GM23338 (cell line): ENCODE results near the gene USP7. TPM values are rescaled to one million over a fixed set of nuclear protein-coding genes. Genes with fewer than 3 reads are reported as not detected.

Source experiments
- ATAC-seq: fragments of 200-7000 bp; cut with Tn5 transposase; 3 replicates; pipeline ENCODE4 v1.9.1; 2020
- DNase-seq: peaks from one replicate; pipeline ENCODE4 v3.0.0-alpha.2; 2015; ENCODE audit warnings: low spot score
- H2AFZ ChIP-seq: fragments of 200-600 bp; sonication (generic); 2 replicates; pipeline ENCODE4 v1.8.0; 2016; ENCODE audit warnings: antibody characterized with exemption, mild to moderate bottlenecking, moderate library complexity
- H3F3A ChIP-seq: fragments of 200-600 bp; sonication (generic); replicated peaks from 2 replicates; pipeline ENCODE4 v1.8.0; 2017; ENCODE audit warnings: antibody characterized with exemption, mixed run types, low read depth
- H3K27ac ChIP-seq: fragments of 200-600 bp; sonication (generic); 2 replicates; pipeline ENCODE4 v1.6.1; 2016; ENCODE audit warnings: low read depth
- H3K27me3 ChIP-seq: fragments of 200-600 bp; sonication (generic); 2 replicates; pipeline ENCODE4 v1.8.0; 2016; ENCODE audit warnings: mild to moderate bottlenecking, mixed run types, moderate library complexity; ENCODE audit not compliant: insufficient read depth
- H3K36me3 ChIP-seq: fragments of 200-600 bp; sonication (generic); 2 replicates; pipeline ENCODE4 v1.8.0; 2016; ENCODE audit warnings: mild to moderate bottlenecking; ENCODE audit not compliant: insufficient read depth
- H3K4me1 ChIP-seq: fragments of 200-600 bp; sonication (generic); 2 replicates; pipeline ENCODE4 v1.8.0; 2016; ENCODE audit warnings: mild to moderate bottlenecking, moderate library complexity; ENCODE audit not compliant: insufficient read depth
- H3K4me2 ChIP-seq: fragments of 200-600 bp; sonication (generic); 2 replicates; pipeline ENCODE4 v1.7.1; 2017; ENCODE audit warnings: mixed run types
- H3K4me3 ChIP-seq: fragments of 200-600 bp; sonication (generic); 2 replicates; pipeline ENCODE4 v1.6.1; 2016; ENCODE audit warnings: mixed run types
- H3K79me2 ChIP-seq: fragments of 200-600 bp; sonication (generic); replicated peaks from 2 replicates; pipeline ENCODE4 v1.8.0; 2017; ENCODE audit warnings: mild to moderate bottlenecking; ENCODE audit not compliant: insufficient read depth
- H3K9me2 ChIP-seq: fragments of 200-600 bp; sonication (generic); 2 replicates; pipeline ENCODE4 v1.8.0; 2017; ENCODE audit not compliant: insufficient read depth
- H4K20me1 ChIP-seq: fragments of 200-600 bp; sonication (generic); replicated peaks from 2 replicates; pipeline ENCODE4 v1.8.0; 2017; ENCODE audit warnings: mild to moderate bottlenecking; ENCODE audit not compliant: insufficient read depth
- H3K27ac Mint-ChIP-seq: 2 replicates; pipeline ENCODE4 v1.8.0; 2020; ENCODE audit warnings: inconsistent platforms, mild to moderate bottlenecking, moderate library complexity, mixed read lengths
- H3K27me3 Mint-ChIP-seq: 3 replicates; pipeline ENCODE4 v1.8.0; 2022; ENCODE audit warnings: low read depth, mild to moderate bottlenecking, moderate library complexity, mixed read lengths, inconsistent platforms; ENCODE audit not compliant: insufficient read depth, poor library complexity
- H3K36me3 Mint-ChIP-seq: 3 replicates; pipeline ENCODE4 v1.8.0; 2021; ENCODE audit warnings: low read depth, mild to moderate bottlenecking, inconsistent platforms, moderate library complexity, mixed read lengths
- H3K4me1 Mint-ChIP-seq: 3 replicates; pipeline ENCODE4 v1.8.0; 2020; ENCODE audit warnings: mild to moderate bottlenecking, inconsistent platforms, mixed read lengths
- H3K4me3 Mint-ChIP-seq: 3 replicates; pipeline ENCODE4 v1.8.0; 2021; ENCODE audit warnings: moderate library complexity, mild to moderate bottlenecking, inconsistent platforms, mixed read lengths
- H3K9me3 Mint-ChIP-seq: 3 replicates; pipeline ENCODE4 v1.8.0; 2020; ENCODE audit warnings: moderate library complexity, mild to moderate bottlenecking, inconsistent platforms, mixed read lengths
- EZH2 ChIP-seq: fragments of 200-600 bp; sonication (generic); IDR thresholded peaks from one replicate; pipeline ENCODE4 v1.8.0; 2017; ENCODE audit warnings: antibody characterized with exemption, mild to moderate bottlenecking, low read depth; ENCODE audit not compliant: unreplicated experiment
- EZH2phosphoT487 ChIP-seq: fragments of 200-600 bp; sonication (generic); IDR thresholded peaks from one replicate; pipeline ENCODE4 v1.8.1; 2018; ENCODE audit warnings: antibody characterized with exemption; ENCODE audit not compliant: unreplicated experiment
- POLR2AphosphoS5 ChIP-seq: IDR thresholded peaks from 2 replicates; pipeline ENCODE4 v1.6.1; 2016; ENCODE audit warnings: antibody characterized with exemption, low read depth
- REST ChIP-seq: IDR thresholded peaks from one replicate; pipeline ENCODE4 v1.6.1; 2018; ENCODE audit warnings: antibody characterized with exemption; ENCODE audit not compliant: unreplicated experiment
- polyA plus RNA-seq: library from polyadenylated mRNA; unstranded; fragments of >200 nt; fragmentation: Nextera tagmentation; extraction: Ambion mirVana; gene quantifications from 2 replicates; pipeline ENCODE4 v1.2.1, GENCODE V29; 2016
- total RNA-seq: library from RNA; depleted of rRNA; stranded (reverse); fragments of >200 nt; shearing (Covaris generic); gene quantifications from 2 replicates; pipeline ENCODE4 v1.2.3, GENCODE V29; 2014
- TF ChIP-seq, protein P1 (sequence below): IDR thresholded peaks from 2 replicates; pipeline ENCODE4 v1.6.1; 2016; ENCODE audit warnings: antibody characterized with exemption
- TF ChIP-seq, protein P2 (sequence below), 2 experiments: fragments of 200-600 bp in 1 of 2; sonication (generic) in 1 of 2; conservative IDR thresholded peaks; 2 replicates each; pipeline versions ENCODE4 v1.5.1 to v1.6.1; 2016 to 2017; ENCODE audit warnings: antibody characterized with exemption in 2 of 2, low read depth in 2 of 2, mild to moderate bottlenecking in 2 of 2, moderate library complexity in 1 of 2
- TF ChIP-seq, protein P3 (sequence below): fragments of 250-450 bp; sonication (Bioruptor Pico); IDR thresholded peaks from 2 replicates; pipeline ENCODE4 v1.5.0; 2020; ENCODE audit warnings: mild to moderate bottlenecking, moderate library complexity

The USP7 gene
- total and polyA plus RNA-seq, 2 experiments from 2014 or later: 42.3 to 130 TPM

- Histone ChIP-seq H3K27ac (no peak overlapping the region), H3F3A (peaks cover 12% of the 10 kb centered on the region), H3K36me3 (peaks cover 74% of the 10 kb centered on the region), H4K20me1 (peaks cover 19% of the 10 kb centered on the region), H3K4me2 (no peak overlapping the region), H3K4me3 (no peak overlapping the region), H3K4me1 (no peaks in the 10 kb centered on the region), H3K9me2 (no peaks in the 10 kb centered on the region), H3K79me2 (no peaks in the 10 kb centered on the region; the same call in 1 of the 2 replicates), H2AFZ (no peak overlapping the region), H3K27me3 (no peaks in the 10 kb centered on the region)
- TF ChIP-seq EZH2phosphoT487 (no peak), POLR2AphosphoS5 (no peak), REST (no peak), EZH2 (no peak)
- TF ChIP-seq, protein P1, sequence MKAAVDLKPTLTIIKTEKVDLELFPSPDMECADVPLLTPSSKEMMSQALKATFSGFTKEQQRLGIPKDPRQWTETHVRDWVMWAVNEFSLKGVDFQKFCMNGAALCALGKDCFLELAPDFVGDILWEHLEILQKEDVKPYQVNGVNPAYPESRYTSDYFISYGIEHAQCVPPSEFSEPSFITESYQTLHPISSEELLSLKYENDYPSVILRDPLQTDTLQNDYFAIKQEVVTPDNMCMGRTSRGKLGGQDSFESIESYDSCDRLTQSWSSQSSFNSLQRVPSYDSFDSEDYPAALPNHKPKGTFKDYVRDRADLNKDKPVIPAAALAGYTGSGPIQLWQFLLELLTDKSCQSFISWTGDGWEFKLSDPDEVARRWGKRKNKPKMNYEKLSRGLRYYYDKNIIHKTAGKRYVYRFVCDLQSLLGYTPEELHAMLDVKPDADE: no peak
- TF ChIP-seq, protein P2, sequence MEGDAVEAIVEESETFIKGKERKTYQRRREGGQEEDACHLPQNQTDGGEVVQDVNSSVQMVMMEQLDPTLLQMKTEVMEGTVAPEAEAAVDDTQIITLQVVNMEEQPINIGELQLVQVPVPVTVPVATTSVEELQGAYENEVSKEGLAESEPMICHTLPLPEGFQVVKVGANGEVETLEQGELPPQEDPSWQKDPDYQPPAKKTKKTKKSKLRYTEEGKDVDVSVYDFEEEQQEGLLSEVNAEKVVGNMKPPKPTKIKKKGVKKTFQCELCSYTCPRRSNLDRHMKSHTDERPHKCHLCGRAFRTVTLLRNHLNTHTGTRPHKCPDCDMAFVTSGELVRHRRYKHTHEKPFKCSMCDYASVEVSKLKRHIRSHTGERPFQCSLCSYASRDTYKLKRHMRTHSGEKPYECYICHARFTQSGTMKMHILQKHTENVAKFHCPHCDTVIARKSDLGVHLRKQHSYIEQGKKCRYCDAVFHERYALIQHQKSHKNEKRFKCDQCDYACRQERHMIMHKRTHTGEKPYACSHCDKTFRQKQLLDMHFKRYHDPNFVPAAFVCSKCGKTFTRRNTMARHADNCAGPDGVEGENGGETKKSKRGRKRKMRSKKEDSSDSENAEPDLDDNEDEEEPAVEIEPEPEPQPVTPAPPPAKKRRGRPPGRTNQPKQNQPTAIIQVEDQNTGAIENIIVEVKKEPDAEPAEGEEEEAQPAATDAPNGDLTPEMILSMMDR (conservative IDR thresholded peaks at IDR 0.05; ENCODE audit: low read depth in 2 of 2): no peak
- TF ChIP-seq, protein P3, sequence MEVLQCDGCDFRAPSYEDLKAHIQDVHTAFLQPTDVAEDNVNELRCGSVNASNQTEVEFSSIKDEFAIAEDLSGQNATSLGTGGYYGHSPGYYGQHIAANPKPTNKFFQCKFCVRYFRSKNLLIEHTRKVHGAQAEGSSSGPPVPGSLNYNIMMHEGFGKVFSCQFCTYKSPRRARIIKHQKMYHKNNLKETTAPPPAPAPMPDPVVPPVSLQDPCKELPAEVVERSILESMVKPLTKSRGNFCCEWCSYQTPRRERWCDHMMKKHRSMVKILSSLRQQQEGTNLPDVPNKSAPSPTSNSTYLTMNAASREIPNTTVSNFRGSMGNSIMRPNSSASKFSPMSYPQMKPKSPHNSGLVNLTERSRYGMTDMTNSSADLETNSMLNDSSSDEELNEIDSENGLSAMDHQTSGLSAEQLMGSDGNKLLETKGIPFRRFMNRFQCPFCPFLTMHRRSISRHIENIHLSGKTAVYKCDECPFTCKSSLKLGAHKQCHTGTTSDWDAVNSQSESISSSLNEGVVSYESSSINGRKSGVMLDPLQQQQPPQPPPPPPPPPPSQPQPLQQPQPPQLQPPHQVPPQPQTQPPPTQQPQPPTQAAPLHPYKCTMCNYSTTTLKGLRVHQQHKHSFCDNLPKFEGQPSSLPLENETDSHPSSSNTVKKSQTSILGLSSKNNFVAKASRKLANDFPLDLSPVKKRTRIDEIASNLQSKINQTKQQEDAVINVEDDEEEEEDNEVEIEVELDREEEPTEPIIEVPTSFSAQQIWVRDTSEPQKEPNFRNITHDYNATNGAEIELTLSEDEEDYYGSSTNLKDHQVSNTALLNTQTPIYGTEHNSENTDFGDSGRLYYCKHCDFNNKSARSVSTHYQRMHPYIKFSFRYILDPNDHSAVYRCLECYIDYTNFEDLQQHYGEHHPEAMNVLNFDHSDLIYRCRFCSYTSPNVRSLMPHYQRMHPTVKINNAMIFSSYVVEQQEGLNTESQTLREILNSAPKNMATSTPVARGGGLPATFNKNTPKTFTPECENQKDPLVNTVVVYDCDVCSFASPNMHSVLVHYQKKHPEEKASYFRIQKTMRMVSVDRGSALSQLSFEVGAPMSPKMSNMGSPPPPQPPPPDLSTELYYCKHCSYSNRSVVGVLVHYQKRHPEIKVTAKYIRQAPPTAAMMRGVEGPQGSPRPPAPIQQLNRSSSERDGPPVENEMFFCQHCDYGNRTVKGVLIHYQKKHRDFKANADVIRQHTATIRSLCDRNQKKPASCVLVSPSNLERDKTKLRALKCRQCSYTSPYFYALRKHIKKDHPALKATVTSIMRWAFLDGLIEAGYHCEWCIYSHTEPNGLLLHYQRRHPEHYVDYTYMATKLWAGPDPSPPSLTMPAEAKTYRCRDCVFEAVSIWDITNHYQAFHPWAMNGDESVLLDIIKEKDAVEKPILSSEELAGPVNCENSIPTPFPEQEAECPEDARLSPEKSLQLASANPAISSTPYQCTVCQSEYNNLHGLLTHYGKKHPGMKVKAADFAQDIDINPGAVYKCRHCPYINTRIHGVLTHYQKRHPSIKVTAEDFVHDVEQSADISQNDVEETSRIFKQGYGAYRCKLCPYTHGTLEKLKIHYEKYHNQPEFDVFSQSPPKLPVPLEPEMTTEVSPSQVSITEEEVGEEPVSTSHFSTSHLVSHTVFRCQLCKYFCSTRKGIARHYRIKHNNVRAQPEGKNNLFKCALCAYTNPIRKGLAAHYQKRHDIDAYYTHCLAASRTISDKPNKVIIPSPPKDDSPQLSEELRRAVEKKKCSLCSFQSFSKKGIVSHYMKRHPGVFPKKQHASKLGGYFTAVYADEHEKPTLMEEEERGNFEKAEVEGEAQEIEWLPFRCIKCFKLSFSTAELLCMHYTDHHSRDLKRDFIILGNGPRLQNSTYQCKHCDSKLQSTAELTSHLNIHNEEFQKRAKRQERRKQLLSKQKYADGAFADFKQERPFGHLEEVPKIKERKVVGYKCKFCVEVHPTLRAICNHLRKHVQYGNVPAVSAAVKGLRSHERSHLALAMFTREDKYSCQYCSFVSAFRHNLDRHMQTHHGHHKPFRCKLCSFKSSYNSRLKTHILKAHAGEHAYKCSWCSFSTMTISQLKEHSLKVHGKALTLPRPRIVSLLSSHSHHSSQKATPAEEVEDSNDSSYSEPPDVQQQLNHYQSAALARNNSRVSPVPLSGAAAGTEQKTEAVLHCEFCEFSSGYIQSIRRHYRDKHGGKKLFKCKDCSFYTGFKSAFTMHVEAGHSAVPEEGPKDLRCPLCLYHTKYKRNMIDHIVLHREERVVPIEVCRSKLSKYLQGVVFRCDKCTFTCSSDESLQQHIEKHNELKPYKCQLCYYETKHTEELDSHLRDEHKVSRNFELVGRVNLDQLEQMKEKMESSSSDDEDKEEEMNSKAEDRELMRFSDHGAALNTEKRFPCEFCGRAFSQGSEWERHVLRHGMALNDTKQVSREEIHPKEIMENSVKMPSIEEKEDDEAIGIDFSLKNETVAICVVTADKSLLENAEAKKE (CRISPR knock-in tag): no peak
- no peaks in the 10 kb centered on the region for H3K9me3 Mint-ChIP-seq
- peaks cover 97% of the 10 kb centered on the region for H3K36me3 Mint-ChIP-seq
- no peak overlapping the region for H3K27ac Mint-ChIP-seq
- peaks cover 4% of the 10 kb centered on the region for H3K27me3 Mint-ChIP-seq
- ATAC-seq (no peak), DNase-seq (no peak)
- no peak overlapping the region for H3K4me3 Mint-ChIP-seq
- peaks cover 6% of the 10 kb centered on the region; the same call in 1 of the 3 replicates for H3K4me1 Mint-ChIP-seq
Observed at GRCh38 chr16:8900343-8900742, 63.4 kb downstream of the USP7 start.
